ENCODE measurements around the gene OCIAD1. TPM values are rescaled to one million over a fixed set of nuclear protein-coding genes. Genes with fewer than 3 reads are reported as not detected.
"Not testable (repeated sequence)": the region's sequence is repeated elsewhere in the genome, so short reads cannot be mapped to it uniquely, and the experiment has no call there.

The OCIAD1 gene
- polyA plus RNA-seq, 1 experiment, result 103 TPM

- no peak for TF ChIP-seq CTCF (IDR thresholded peaks at IDR 0.05; ENCODE audit: insufficient read depth, low read depth, low read length)
- H3K4me3 ChIP-seq (ENCODE audit: low read depth, low read length), result no peak overlapping the region
- no peak for DNase-seq (ENCODE audit: low read depth)
- H3K27me3 ChIP-seq (ENCODE audit: control insufficient read depth, insufficient read depth, low read length), result no peaks in the 10 kb centered on the region
- ChIA-PET POLR2A (no interaction called here), CTCF (interaction anchor here (0.9 to 1.2 kb wide), 2 partner anchors 9 to 11 kb away, joined by 3 read pairs; no protein-coding TSS in a partner anchor)
- no peaks in the 10 kb centered on the region for H3K36me3 ChIP-seq (ENCODE audit: control insufficient read depth, insufficient read depth, low read length)
These were observed 26.1 kb upstream of the OCIAD1 start for GRCh38 chr4:48804584-48805301.

- H3K4me3 ChIP-seq (ENCODE audit: low read depth, low read length), result no peak overlapping the region
- ChIA-PET CTCF (interaction anchor here (1.0 kb wide), 1 partner anchor 8 kb away, joined by 3 read pairs; no protein-coding TSS in a partner anchor), POLR2A (no interaction called here)
- no peak for DNase-seq (ENCODE audit: low read depth)
- H3K27me3 ChIP-seq (ENCODE audit: control insufficient read depth, insufficient read depth, low read length), result peaks cover 9% of the 10 kb centered on the region
- TF ChIP-seq CTCF (IDR thresholded peaks at IDR 0.05; ENCODE audit: insufficient read depth, low read depth, low read length), result no peak
- H3K36me3 ChIP-seq (ENCODE audit: control insufficient read depth, insufficient read depth, low read length), result no peaks in the 10 kb centered on the region
These were observed 18.0 kb upstream of the OCIAD1 start for GRCh38 chr4:48812866-48813265.

GRCh38 chr4:48813964-48814363, 16.9 kb upstream of the OCIAD1 start:
- no peak overlapping the region for H3K4me3 ChIP-seq (ENCODE audit: low read depth, low read length)
- CTCF ChIA-PET, result interaction anchor here (0.7 to 1.0 kb wide), 3 partner anchors 9 to 94 kb away, joined by 3 to 4 read pairs (median 3); no protein-coding TSS in a partner anchor
- POLR2A ChIA-PET, result no interaction called here
- H3K27me3 ChIP-seq (ENCODE audit: control insufficient read depth, insufficient read depth, low read length), result peaks cover 9% of the 10 kb centered on the region
- no peak for DNase-seq (ENCODE audit: low read depth)
- no peaks in the 10 kb centered on the region for H3K36me3 ChIP-seq (ENCODE audit: control insufficient read depth, insufficient read depth, low read length)
- no peak for TF ChIP-seq CTCF (IDR thresholded peaks at IDR 0.05; ENCODE audit: insufficient read depth, low read depth, low read length)

GRCh38 chr4:48815483-48815882, 15.4 kb upstream of the OCIAD1 start:
- no peak for TF ChIP-seq CTCF (IDR thresholded peaks at IDR 0.05; ENCODE audit: insufficient read depth, low read depth, low read length)
- H3K4me3 ChIP-seq (ENCODE audit: low read depth, low read length), result no peak overlapping the region
- ChIA-PET CTCF (interaction anchor here (0.8 kb wide), 1 partner anchor 10 kb away, joined by 3 read pairs; no protein-coding TSS in a partner anchor), POLR2A (no interaction called here)
- no peaks in the 10 kb centered on the region for H3K36me3 ChIP-seq (ENCODE audit: control insufficient read depth, insufficient read depth, low read length)
- no peak for DNase-seq (ENCODE audit: low read depth)
- peaks cover 9% of the 10 kb centered on the region for H3K27me3 ChIP-seq (ENCODE audit: control insufficient read depth, insufficient read depth, low read length)

- POLR2A ChIA-PET, CTCF ChIA-PET: not testable (repeated sequence)
These were observed 14.6 kb upstream of the OCIAD1 start for GRCh38 chr4:48816297-48816696.

GRCh38 chr4:48816971-48817370, 13.9 kb upstream of the OCIAD1 start:
- Histone ChIP-seq H3K27me3 (ENCODE audit: control insufficient read depth, insufficient read depth, low read length) (peaks cover 9% of the 10 kb centered on the region), H3K4me3 (ENCODE audit: low read depth, low read length) (no peak overlapping the region), H3K36me3 (ENCODE audit: control insufficient read depth, insufficient read depth, low read length) (no peaks in the 10 kb centered on the region)
- TF ChIP-seq CTCF (IDR thresholded peaks at IDR 0.05; ENCODE audit: insufficient read depth, low read depth, low read length), result no peak
- POLR2A ChIA-PET, result no interaction called here
- no peak for DNase-seq (ENCODE audit: low read depth)
- CTCF ChIA-PET, result no interaction called here

More at GRCh38 chr4:48816297-48816696, 14.6 kb upstream of the OCIAD1 start:
- H3K4me3 ChIP-seq (ENCODE audit: low read depth, low read length); H3K36me3 ChIP-seq (ENCODE audit: control insufficient read depth, insufficient read depth, low read length); DNase-seq (ENCODE audit: low read depth); H3K27me3 ChIP-seq (ENCODE audit: control insufficient read depth, insufficient read depth, low read length): not testable (repeated sequence)

GRCh38 chr4:48821431-48821830, 9.5 kb upstream of the OCIAD1 start:
- CTCF ChIA-PET, result interaction anchor here (1.6 kb wide), 1 partner anchor 243 kb away, joined by 3 read pairs; no protein-coding TSS in a partner anchor
- DNase-seq (ENCODE audit: low read depth); H3K36me3 ChIP-seq (ENCODE audit: control insufficient read depth, insufficient read depth, low read length): not testable (repeated sequence)

More at GRCh38 chr4:48821431-48821830, 9.5 kb upstream of the OCIAD1 start:
- H3K27me3 ChIP-seq (ENCODE audit: control insufficient read depth, insufficient read depth, low read length); H3K4me3 ChIP-seq (ENCODE audit: low read depth, low read length); POLR2A ChIA-PET: not testable (repeated sequence)

Measured in BJ (cell line).